Measurements from ENCODE around the gene CLINT1. TPM values are rescaled to one million over a fixed set of nuclear protein-coding genes. Genes with fewer than 3 reads are reported as not detected.
"Not testable (repeated sequence)": the region's sequence is repeated elsewhere in the genome, so short reads cannot be mapped to it uniquely, and the experiment has no call there.

The CLINT1 gene
- total RNA-seq, 4 donors from 2014 or later, result 89.3 to 122 (median 107) TPM

DNA sequence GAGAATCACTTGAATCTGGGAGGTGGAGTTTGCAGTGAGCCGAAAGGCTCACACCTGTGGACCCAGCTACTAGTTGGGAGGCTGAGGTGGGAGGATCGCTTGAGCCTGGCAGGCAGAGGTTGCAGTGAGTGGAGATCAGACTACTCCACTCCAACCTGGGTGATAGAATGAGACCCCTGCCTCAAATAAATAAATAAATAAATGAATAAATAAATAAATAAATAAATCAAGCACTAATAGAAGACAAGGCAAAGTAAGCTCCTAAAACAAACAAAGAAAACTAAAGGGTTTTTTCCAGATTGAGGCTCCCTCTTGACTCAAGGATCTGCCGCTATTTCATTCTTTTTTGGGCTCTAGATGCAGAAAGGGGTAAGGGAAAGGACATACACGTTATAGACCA is 34.7 kb upstream of the CLINT1 start:
- no peak for DNase-seq (ENCODE audit: low spot score in 2 of 2)
- no peak overlapping the region for H3K4me3 ChIP-seq (ENCODE audit: low read depth, poor library complexity, severe bottlenecking)
- 93 to 94% methylated on average over 4 of the region's 4 CpGs for WGBS, 2 donors
- TF ChIP-seq, protein P1, sequence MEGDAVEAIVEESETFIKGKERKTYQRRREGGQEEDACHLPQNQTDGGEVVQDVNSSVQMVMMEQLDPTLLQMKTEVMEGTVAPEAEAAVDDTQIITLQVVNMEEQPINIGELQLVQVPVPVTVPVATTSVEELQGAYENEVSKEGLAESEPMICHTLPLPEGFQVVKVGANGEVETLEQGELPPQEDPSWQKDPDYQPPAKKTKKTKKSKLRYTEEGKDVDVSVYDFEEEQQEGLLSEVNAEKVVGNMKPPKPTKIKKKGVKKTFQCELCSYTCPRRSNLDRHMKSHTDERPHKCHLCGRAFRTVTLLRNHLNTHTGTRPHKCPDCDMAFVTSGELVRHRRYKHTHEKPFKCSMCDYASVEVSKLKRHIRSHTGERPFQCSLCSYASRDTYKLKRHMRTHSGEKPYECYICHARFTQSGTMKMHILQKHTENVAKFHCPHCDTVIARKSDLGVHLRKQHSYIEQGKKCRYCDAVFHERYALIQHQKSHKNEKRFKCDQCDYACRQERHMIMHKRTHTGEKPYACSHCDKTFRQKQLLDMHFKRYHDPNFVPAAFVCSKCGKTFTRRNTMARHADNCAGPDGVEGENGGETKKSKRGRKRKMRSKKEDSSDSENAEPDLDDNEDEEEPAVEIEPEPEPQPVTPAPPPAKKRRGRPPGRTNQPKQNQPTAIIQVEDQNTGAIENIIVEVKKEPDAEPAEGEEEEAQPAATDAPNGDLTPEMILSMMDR (IDR thresholded peaks at IDR 0.05), result no peak
- no peak for TF ChIP-seq POLR2A (IDR thresholded peaks at IDR 0.05)
- intact Hi-C loops (cut with DNase I; ENCODE audit: low total_unique reads), result no loop called here

DNA sequence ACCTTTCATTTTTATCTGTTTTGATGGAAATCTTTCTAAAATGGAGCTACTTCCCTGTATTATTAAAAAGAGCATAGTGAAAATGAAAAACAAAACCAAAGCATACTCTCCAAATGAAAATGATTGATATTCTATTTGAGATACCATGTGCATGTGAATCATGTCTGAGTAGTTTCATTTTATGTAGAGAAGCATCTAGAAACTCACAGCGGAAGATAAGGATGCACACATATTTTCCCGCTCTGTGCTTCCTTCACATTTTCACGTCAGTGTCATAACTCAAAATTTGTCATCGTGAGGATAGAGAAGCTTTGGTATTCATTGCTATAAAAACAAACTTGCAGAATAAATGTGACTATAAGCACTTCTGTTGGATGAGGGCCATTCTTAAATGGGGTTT is 34.0 kb upstream of the CLINT1 start:
- intact Hi-C loops (cut with DNase I; ENCODE audit: low total_unique reads), result no loop called here
- DNase-seq (ENCODE audit: low spot score in 2 of 2), result no peak
- no peak overlapping the region for H3K4me3 ChIP-seq (ENCODE audit: low read depth, poor library complexity, severe bottlenecking)
- WGBS, 2 donors, result 63 to 71% methylated on average over 4 of the region's 4 CpGs
- TF ChIP-seq, protein P1 (IDR thresholded peaks at IDR 0.05), result no peak
- no peak for TF ChIP-seq POLR2A (IDR thresholded peaks at IDR 0.05)

DNA sequence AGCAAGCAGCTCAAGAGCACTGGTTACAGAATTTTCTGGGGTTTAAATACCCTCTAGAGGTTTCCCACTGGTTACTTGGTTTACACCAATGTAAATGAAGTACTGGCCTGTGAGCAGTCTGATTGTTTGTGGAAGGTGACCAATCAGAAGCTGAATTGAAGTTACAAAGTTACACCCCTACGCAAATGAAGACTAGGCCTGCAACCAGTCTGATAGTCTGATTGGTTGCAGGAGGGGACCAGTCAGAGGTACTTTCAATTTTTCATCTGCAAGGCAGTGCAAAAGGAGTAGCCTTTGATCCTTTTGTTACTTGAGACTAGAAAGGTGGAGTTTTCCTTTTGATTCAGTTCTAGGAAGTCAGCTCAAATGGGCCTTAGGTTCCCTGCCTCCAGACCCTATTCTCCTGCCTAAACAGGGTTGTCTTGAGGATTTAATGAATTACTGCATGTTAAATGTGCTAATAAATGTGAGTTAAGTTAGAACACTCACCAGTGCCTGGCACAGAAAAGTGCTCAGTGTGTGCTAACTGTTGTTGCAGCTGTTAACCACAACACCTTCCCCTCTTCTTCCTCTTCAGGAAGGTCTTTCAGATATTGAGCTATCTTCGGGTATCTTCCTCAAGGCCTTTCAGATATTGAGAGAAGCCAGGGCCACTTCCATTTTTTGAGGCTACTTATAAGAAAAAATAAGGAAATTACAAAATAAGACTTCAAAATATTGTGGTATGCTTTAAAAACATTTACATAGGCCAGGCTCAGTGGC is 32.1 kb upstream of the CLINT1 start:
- 83 to 84% methylated on average over 2 of the region's 2 CpGs for WGBS, 2 donors
- TF ChIP-seq, protein P1 (IDR thresholded peaks at IDR 0.05), result no peak
- TF ChIP-seq POLR2A (IDR thresholded peaks at IDR 0.05), result no peak
- DNase-seq (ENCODE audit: low spot score in 2 of 2), result no peak
- intact Hi-C loops (cut with DNase I; ENCODE audit: low total_unique reads), result no loop called here
- H3K4me3 ChIP-seq (ENCODE audit: low read depth, poor library complexity, severe bottlenecking), result no peak overlapping the region

DNA sequence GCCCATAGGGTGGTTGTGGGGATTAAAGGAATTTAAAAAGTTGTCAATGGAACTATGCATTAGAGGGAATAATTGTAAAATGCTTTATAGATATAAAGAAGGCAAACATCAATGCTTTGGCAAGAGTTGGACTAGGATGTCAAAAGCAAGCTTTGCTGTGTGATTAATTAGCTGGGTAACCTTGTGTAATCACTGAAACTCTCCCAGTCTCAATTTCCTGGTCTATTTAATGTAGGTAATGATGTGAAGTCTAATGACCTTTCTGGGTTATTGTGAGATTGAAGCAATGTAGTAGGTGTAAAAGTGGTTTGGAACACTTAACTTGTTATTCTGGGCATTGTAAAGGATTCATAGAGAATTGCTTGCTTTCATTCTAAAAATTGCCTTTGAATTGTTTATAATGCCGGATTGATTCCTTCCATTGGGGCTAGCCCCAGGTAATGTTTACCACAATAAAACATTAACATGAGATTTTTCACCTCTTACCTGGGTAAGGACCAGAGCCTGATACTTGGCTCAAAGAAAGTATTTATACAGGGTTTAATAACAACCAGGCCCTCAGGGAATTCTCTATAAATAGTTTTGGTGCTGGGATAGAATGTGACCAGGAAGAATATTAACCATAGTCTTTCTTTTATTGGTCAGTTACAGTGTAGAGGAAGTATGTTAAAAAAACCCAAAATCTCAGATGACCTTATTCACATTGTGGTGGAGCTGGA is 30.0 kb upstream of the CLINT1 start:
- no peak for DNase-seq (ENCODE audit: low spot score in 2 of 2)
- intact Hi-C loops (cut with DNase I; ENCODE audit: low total_unique reads), result no loop called here
- 43 to 51% methylated on average over 1 of the region's 1 CpG for WGBS, 2 donors
- TF ChIP-seq, protein P1 (IDR thresholded peaks at IDR 0.05), result no peak
- TF ChIP-seq POLR2A (IDR thresholded peaks at IDR 0.05), result no peak
- no peak overlapping the region for H3K4me3 ChIP-seq (ENCODE audit: low read depth, poor library complexity, severe bottlenecking)

DNA sequence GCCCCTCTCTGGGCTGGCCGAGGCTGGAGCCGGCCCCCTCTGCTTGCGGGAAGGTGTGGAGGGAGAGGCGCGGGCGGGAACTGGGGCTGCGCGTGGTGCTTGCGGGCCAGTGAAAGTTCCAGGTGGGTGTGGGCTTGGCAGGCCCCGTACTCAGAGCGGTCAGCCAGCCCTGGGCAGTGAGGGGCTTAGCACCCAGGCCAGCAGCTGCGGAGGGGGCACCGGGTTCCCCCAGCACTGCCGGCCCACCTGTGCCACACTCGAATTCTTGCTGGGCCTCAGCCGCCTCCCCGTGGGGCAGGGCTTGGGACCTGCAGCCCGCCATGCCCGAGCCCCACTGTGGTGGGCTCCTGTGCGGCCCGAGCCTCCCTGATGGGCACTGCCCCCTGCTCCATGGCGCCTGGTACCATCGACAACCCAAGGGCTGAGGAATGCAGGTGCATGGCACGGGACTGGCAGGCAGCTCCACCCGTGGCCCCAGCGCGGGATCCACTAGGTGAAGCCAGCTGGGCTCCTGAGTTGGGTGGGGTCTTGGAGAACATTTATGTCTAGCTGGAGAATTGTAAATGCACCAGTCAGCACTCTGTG is 27.9 kb upstream of the CLINT1 start:
- no peak overlapping the region for H3K4me3 ChIP-seq (ENCODE audit: low read depth, poor library complexity, severe bottlenecking)
- WGBS, 2 donors, result 84 to 89% methylated on average over 20 to 21 of the region's 27 CpGs
- DNase-seq (ENCODE audit: low spot score in 2 of 2), result no peak
- intact Hi-C loops (cut with DNase I; ENCODE audit: low total_unique reads), result no loop called here
- TF ChIP-seq, protein P1 (IDR thresholded peaks at IDR 0.05), result no peak
- no peak for TF ChIP-seq POLR2A (IDR thresholded peaks at IDR 0.05)

DNA sequence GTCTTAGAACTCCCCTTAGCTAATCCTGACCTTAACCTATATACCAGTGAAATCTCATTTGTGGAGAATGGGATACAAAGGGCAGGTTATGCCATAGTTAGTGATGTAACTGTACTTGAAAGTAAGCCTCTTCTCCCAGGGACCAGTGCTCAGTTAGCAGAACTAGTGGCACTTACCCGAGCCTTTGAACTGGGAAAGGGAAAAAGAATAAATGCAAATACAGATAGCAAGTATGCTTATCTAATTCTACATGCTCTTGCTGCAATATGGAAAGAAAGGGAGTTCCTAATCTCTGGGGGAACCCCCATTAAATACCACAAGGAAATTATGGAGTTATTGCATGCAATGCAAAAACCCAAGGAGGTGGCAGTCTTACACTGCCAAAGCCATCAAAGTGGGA is 26.1 kb upstream of the CLINT1 start:
- WGBS, 2 donors, result 62 to 83% methylated on average over 1 of the region's 1 CpG
- H3K4me3 ChIP-seq (ENCODE audit: low read depth, poor library complexity, severe bottlenecking); intact Hi-C loops (cut with DNase I; ENCODE audit: low total_unique reads); DNase-seq (ENCODE audit: low spot score in 2 of 2): not testable (repeated sequence)

DNA sequence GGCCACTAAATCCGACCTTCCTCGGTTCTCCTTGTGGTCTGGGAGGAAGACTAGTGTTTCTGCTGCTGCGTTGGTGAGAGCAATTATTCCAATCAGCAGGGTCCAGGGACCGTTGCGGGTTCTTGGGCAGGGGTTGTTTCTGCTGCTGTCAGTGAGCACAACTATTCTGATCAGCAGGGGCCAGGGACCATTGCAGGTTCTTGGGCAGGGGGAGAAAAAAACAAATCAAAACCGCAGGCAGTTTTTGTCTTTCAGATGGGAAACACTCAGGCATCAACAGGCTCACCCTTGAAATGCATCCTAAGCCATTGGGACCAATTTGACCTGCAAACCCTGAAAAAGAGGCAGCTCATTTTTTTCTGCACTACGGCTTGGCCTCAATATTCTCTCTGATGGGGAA is 22.6 kb upstream of the CLINT1 start:
- DNase-seq (ENCODE audit: low spot score in 2 of 2); H3K4me3 ChIP-seq (ENCODE audit: low read depth, poor library complexity, severe bottlenecking); intact Hi-C loops (cut with DNase I; ENCODE audit: low total_unique reads): not testable (repeated sequence)
- 79 to 81% methylated on average over 7 of the region's 7 CpGs for WGBS, 2 donors
